Endodermal cell (in vitro differentiated cells): ENCODE results near the gene LPP. TPM values are rescaled to one million over a fixed set of nuclear protein-coding genes. Genes with fewer than 3 reads are reported as not detected.

ENCODE experiments used
- DNase-seq: peaks from one replicate; pipeline ENCODE4 v3.0.0-alpha.2; 2017
- H3K27ac ChIP-seq: 2 replicates; pipeline ENCODE4 v1.5.1; 2013; ENCODE audit warnings: mild to moderate bottlenecking, low read depth, low read length, moderate library complexity
- H3K27me3 ChIP-seq: 2 replicates; pipeline ENCODE4 v1.6.1; 2013; ENCODE audit warnings: mild to moderate bottlenecking, low read length, moderate library complexity; ENCODE audit not compliant: insufficient read depth, control insufficient read depth, poor library complexity, severe bottlenecking
- H3K36me3 ChIP-seq: 2 replicates; pipeline ENCODE4 v1.7.0; 2013; ENCODE audit warnings: mild to moderate bottlenecking, low read length, moderate library complexity; ENCODE audit not compliant: control insufficient read depth, insufficient read depth
- H3K4me1 ChIP-seq: one replicate; pipeline ENCODE4 v1.7.0; 2013; ENCODE audit warnings: low read length; ENCODE audit not compliant: control insufficient read depth, insufficient read depth
- H3K4me3 ChIP-seq: 2 replicates; pipeline ENCODE4 v1.5.1; 2013; ENCODE audit warnings: mild to moderate bottlenecking, low read length, moderate library complexity
- H3K9ac ChIP-seq: 2 replicates; pipeline ENCODE4 v1.6.1; 2013; ENCODE audit warnings: mild to moderate bottlenecking, low read length, moderate library complexity; ENCODE audit not compliant: poor library complexity, severe bottlenecking; ENCODE audit errors: extremely low read depth
- H3K9me3 ChIP-seq: 2 replicates; pipeline ENCODE4 v1.6.1; 2013; ENCODE audit warnings: mild to moderate bottlenecking, low read length, moderate library complexity; ENCODE audit not compliant: control insufficient read depth
- H3K27ac Mint-ChIP-seq: 2 replicates; pipeline ENCODE4 v1.8.0; 2020; ENCODE audit warnings: mixed read lengths
- H3K27me3 Mint-ChIP-seq: 2 replicates; pipeline ENCODE4 v1.8.0; 2021; ENCODE audit warnings: mild to moderate bottlenecking, mixed read lengths; ENCODE audit not compliant: insufficient read depth
- H3K36me3 Mint-ChIP-seq: 2 replicates; pipeline ENCODE4 v1.8.0; 2020; ENCODE audit warnings: low read depth, mixed read lengths
- H3K4me1 Mint-ChIP-seq: 2 replicates; pipeline ENCODE4 v1.8.0; 2020; ENCODE audit warnings: mixed read lengths
- H3K4me3 Mint-ChIP-seq: 2 replicates; pipeline ENCODE4 v1.8.0; 2020; ENCODE audit warnings: mild to moderate bottlenecking, moderate library complexity, mixed read lengths
- H3K9me3 Mint-ChIP-seq: 2 replicates; pipeline ENCODE4 v1.8.0; 2020; ENCODE audit warnings: mild to moderate bottlenecking, mixed read lengths
- WGBS, 2 experiments: methylation state at CpG; one replicate each; pipeline versions ENCODE4 v1.1.5 to v1.1.7; 2013; ENCODE audit warnings: missing lambda C conversion rate in 2 of 2, mixed read lengths in 1 of 2; ENCODE audit not compliant: insufficient coverage in 1 of 2, insufficient read length in 1 of 2; 5-methylcytosine and 5-hydroxymethylcytosine counted together
- total RNA-seq, 2 donors: library from RNA; stranded (reverse); fragmentation: NEBNext Ultra II Directional in 1 of 2; extraction: Animal tissue kit (Norgen Biotek cat#: 25700) in 1 of 2; gene quantifications; 2 replicates in 1 of 2; 3 replicates in 1 of 2; pipeline ENCODE4 v1.2.1, GENCODE V29; 2021
- TF ChIP-seq, protein P1 (sequence below): fragments of 200-600 bp; sonication (generic); conservative IDR thresholded peaks from 2 replicates; pipeline ENCODE4 v1.5.0; 2021; ENCODE audit warnings: antibody characterized with exemption, mild to moderate bottlenecking

LPP gene
- total RNA-seq, 2 donors from 2014 or later, result 78.0 to 105 TPM

DNA sequence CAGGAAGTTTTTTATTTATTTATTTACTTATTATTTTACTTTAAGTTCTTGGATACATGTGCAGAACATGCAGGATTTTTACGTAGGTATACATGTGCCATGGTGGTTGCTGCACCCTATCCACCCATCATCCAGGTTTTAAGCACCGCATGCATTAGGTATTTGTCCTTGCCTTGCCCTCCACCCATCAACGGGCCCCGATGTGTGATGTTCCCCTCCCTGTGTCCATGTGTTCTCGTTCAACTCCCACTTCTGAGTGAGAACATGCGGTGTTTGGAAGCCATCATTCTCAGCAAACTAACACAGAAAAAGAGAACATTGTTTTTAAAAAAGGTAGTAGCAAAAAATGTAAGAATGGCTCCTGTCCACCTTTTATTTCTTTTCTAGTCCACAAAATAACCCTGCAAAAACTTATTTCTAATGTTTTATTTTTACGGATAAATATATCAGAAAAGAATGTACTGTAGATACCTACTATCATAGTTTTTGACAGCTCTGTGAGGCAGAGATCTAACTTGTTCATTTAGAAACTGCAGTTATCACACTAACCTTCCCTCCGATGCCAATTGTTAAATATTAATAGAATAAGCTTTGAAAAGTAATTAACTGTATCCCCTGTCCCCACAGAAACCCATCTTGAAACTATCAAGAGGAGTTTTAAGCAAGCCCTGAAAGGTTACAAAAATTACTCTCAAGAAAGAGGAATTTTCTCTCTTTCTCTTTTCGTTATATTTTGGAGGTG, 189.2 kb downstream of the LPP start:
- Mint-ChIP-seq H3K9me3 (no peaks in the 10 kb centered on the region), H3K4me3 (no peak overlapping the region), H3K27ac (no peak overlapping the region), H3K36me3 (no peaks in the 10 kb centered on the region), H3K4me1 (peaks cover 9% of the 10 kb centered on the region), H3K27me3 (no peaks in the 10 kb centered on the region)
- H3K27me3 ChIP-seq, result no peaks in the 10 kb centered on the region
- no peak overlapping the region for H3K4me3 ChIP-seq
- no peak overlapping the region for H3K9ac ChIP-seq
- H3K4me1 ChIP-seq, result peaks cover 5% of the 10 kb centered on the region
- H3K36me3 ChIP-seq, result peaks cover 19% of the 10 kb centered on the region
- TF ChIP-seq, protein P1, sequence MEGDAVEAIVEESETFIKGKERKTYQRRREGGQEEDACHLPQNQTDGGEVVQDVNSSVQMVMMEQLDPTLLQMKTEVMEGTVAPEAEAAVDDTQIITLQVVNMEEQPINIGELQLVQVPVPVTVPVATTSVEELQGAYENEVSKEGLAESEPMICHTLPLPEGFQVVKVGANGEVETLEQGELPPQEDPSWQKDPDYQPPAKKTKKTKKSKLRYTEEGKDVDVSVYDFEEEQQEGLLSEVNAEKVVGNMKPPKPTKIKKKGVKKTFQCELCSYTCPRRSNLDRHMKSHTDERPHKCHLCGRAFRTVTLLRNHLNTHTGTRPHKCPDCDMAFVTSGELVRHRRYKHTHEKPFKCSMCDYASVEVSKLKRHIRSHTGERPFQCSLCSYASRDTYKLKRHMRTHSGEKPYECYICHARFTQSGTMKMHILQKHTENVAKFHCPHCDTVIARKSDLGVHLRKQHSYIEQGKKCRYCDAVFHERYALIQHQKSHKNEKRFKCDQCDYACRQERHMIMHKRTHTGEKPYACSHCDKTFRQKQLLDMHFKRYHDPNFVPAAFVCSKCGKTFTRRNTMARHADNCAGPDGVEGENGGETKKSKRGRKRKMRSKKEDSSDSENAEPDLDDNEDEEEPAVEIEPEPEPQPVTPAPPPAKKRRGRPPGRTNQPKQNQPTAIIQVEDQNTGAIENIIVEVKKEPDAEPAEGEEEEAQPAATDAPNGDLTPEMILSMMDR, result no peak
- WGBS, 2 experiments, result 93 to 95% methylated on average over 4 to 9 of the region's 9 CpGs
- H3K27ac ChIP-seq, result no peak overlapping the region
- no peaks in the 10 kb centered on the region for H3K9me3 ChIP-seq
- DNase-seq, result no peak

DNA sequence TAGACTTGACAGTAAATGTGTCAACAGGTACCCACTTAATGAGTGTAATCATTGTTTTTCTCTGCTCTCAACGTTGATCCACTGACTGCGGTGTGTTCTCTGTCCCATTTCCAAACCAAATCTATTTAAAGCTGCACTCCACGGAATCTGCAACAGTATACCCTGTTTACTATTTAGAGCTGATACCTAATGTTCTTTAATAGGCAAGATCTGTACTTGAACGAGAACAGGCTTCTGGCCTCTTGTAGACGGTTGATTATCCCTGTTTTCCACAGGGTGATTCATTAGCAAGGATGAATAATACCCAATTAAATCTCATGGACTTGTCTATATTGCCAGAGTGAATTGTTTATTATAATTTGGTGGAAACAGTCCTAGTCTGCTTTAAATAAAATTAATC, 189.9 kb downstream of the LPP start:
- Histone ChIP-seq H3K9ac (no peak overlapping the region), H3K36me3 (peaks cover 19% of the 10 kb centered on the region), H3K9me3 (no peaks in the 10 kb centered on the region), H3K4me1 (peaks cover 7% of the 10 kb centered on the region), H3K27ac (no peak overlapping the region), H3K27me3 (no peaks in the 10 kb centered on the region), H3K4me3 (no peak overlapping the region)
- Mint-ChIP-seq H3K36me3 (no peaks in the 10 kb centered on the region), H3K27me3 (no peaks in the 10 kb centered on the region), H3K9me3 (no peaks in the 10 kb centered on the region), H3K27ac (no peak overlapping the region), H3K4me3 (no peak overlapping the region), H3K4me1 (peaks cover 12% of the 10 kb centered on the region)
- whole genome bisulfite sequencing, 2 experiments, result 96 to 100% methylated on average over 5 of the region's 5 CpGs
- TF ChIP-seq, protein P1, result no peak
- DNase-seq, result no peak

DNA sequence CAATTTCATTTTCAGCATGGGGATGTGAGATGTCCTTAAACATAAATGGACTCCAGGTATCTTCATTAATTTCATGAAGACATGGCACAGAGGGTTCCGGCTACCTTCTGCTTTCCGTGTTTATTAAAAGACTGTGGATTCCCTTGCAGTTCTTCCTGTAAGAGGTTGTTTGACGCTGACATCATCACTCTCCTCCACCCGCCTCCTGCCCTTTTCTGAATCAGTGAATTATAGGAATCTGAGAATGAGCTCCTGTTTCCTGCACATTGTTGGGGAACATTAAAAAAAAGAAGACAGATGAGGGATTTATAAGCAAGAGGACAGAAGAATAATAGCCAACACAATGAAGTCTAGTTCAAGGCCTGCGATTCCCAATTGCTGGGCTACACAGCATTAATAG, 191.3 kb downstream of the LPP start:
- Histone ChIP-seq H3K4me3 (no peak overlapping the region), H3K9ac (no peak overlapping the region), H3K27me3 (no peaks in the 10 kb centered on the region), H3K27ac (peak overlapping the region; percentile 3), H3K9me3 (no peaks in the 10 kb centered on the region), H3K4me1 (peaks cover 3% of the 10 kb centered on the region), H3K36me3 (peaks cover 19% of the 10 kb centered on the region)
- no peaks in the 10 kb centered on the region for H3K36me3 Mint-ChIP-seq
- TF ChIP-seq, protein P1, result no peak
- H3K27ac Mint-ChIP-seq, result no peak overlapping the region
- DNase-seq, result no peak
- H3K9me3 Mint-ChIP-seq, result no peaks in the 10 kb centered on the region
- H3K27me3 Mint-ChIP-seq, result no peaks in the 10 kb centered on the region
- no peak overlapping the region for H3K4me3 Mint-ChIP-seq
- H3K4me1 Mint-ChIP-seq, result peaks cover 7% of the 10 kb centered on the region
- 96 to 100% methylated on average over 1 to 5 of the region's 5 CpGs for WGBS, 2 experiments
